ENCODE results near the gene CTBP2.

DNA sequence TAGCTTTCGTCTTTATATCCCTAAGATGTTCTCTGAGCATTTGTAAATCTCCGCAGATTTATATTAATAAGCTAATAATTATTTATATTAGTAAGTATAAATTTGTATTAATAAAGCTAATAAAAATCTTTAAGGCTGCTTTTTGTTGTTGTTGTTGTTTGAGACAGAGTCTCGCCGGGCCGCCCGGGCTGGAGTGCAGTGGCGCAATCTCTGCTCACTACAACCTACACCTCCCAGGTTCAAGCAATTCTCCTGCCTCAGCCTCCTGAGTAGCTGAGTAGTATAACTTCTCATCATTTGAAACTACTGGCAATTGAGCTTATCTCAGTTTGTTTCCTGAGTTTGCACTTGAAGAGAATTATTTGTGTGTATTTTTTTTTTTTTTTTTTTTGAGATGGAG is 223.6 kb downstream of the CTBP2 start:
- TF ChIP-seq, protein P1, sequence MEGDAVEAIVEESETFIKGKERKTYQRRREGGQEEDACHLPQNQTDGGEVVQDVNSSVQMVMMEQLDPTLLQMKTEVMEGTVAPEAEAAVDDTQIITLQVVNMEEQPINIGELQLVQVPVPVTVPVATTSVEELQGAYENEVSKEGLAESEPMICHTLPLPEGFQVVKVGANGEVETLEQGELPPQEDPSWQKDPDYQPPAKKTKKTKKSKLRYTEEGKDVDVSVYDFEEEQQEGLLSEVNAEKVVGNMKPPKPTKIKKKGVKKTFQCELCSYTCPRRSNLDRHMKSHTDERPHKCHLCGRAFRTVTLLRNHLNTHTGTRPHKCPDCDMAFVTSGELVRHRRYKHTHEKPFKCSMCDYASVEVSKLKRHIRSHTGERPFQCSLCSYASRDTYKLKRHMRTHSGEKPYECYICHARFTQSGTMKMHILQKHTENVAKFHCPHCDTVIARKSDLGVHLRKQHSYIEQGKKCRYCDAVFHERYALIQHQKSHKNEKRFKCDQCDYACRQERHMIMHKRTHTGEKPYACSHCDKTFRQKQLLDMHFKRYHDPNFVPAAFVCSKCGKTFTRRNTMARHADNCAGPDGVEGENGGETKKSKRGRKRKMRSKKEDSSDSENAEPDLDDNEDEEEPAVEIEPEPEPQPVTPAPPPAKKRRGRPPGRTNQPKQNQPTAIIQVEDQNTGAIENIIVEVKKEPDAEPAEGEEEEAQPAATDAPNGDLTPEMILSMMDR (IDR thresholded peaks at IDR 0.05; ENCODE audit: low read depth, low read length, missing input control), result no peak
- TF ChIP-seq RAD21 (IDR thresholded peaks at IDR 0.05) (no peak), SP1 (IDR thresholded peaks at IDR 0.05) (no peak), TAF1 (conservative IDR thresholded peaks at IDR 0.05) (no peak), HNF4A (conservative IDR thresholded peaks at IDR 0.05) (no peak), RXRA (IDR thresholded peaks at IDR 0.05) (no peak), FOXA1 (IDR thresholded peaks at IDR 0.05) (no peak), HNF4G (IDR thresholded peaks at IDR 0.05) (no peak), YY1 (IDR thresholded peaks at IDR 0.05) (no peak)
- TF ChIP-seq, protein P2, sequence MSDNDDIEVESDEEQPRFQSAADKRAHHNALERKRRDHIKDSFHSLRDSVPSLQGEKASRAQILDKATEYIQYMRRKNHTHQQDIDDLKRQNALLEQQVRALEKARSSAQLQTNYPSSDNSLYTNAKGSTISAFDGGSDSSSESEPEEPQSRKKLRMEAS (IDR thresholded peaks at IDR 0.05), result no peak
- TF ChIP-seq, protein P3, sequence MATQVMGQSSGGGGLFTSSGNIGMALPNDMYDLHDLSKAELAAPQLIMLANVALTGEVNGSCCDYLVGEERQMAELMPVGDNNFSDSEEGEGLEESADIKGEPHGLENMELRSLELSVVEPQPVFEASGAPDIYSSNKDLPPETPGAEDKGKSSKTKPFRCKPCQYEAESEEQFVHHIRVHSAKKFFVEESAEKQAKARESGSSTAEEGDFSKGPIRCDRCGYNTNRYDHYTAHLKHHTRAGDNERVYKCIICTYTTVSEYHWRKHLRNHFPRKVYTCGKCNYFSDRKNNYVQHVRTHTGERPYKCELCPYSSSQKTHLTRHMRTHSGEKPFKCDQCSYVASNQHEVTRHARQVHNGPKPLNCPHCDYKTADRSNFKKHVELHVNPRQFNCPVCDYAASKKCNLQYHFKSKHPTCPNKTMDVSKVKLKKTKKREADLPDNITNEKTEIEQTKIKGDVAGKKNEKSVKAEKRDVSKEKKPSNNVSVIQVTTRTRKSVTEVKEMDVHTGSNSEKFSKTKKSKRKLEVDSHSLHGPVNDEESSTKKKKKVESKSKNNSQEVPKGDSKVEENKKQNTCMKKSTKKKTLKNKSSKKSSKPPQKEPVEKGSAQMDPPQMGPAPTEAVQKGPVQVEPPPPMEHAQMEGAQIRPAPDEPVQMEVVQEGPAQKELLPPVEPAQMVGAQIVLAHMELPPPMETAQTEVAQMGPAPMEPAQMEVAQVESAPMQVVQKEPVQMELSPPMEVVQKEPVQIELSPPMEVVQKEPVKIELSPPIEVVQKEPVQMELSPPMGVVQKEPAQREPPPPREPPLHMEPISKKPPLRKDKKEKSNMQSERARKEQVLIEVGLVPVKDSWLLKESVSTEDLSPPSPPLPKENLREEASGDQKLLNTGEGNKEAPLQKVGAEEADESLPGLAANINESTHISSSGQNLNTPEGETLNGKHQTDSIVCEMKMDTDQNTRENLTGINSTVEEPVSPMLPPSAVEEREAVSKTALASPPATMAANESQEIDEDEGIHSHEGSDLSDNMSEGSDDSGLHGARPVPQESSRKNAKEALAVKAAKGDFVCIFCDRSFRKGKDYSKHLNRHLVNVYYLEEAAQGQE (IDR thresholded peaks at IDR 0.05), result no peak
- TF ChIP-seq, protein P4, sequence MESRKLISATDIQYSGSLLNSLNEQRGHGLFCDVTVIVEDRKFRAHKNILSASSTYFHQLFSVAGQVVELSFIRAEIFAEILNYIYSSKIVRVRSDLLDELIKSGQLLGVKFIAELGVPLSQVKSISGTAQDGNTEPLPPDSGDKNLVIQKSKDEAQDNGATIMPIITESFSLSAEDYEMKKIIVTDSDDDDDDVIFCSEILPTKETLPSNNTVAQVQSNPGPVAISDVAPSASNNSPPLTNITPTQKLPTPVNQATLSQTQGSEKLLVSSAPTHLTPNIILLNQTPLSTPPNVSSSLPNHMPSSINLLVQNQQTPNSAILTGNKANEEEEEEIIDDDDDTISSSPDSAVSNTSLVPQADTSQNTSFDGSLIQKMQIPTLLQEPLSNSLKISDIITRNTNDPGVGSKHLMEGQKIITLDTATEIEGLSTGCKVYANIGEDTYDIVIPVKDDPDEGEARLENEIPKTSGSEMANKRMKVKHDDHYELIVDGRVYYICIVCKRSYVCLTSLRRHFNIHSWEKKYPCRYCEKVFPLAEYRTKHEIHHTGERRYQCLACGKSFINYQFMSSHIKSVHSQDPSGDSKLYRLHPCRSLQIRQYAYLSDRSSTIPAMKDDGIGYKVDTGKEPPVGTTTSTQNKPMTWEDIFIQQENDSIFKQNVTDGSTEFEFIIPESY (IDR thresholded peaks at IDR 0.05), result no peak
- TF ChIP-seq, protein P5, sequence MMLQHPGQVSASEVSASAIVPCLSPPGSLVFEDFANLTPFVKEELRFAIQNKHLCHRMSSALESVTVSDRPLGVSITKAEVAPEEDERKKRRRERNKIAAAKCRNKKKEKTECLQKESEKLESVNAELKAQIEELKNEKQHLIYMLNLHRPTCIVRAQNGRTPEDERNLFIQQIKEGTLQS (IDR thresholded peaks at IDR 0.05), result no peak
